KOPT-K1 (cell line): Measurements from ENCODE around the gene AK4.
"Not testable (repeated sequence)": the region's sequence is repeated elsewhere in the genome, so short reads cannot be mapped to it uniquely, and the experiment has no call there.

Source experiments
- H3K27ac ChIP-seq: fragments of 200-600 bp; sonication (generic); 2 replicates; pipeline ENCODE4 v1.5.1; 2016; ENCODE audit warnings: antibody characterized with exemption, mild to moderate bottlenecking, low read depth, low read length; ENCODE audit not compliant: poor library complexity, severe bottlenecking
- H3K36me3 ChIP-seq: fragments of 200-600 bp; sonication (generic); 2 replicates; pipeline ENCODE4 v1.5.1; 2017; ENCODE audit warnings: antibody characterized with exemption, mild to moderate bottlenecking, low read length, moderate library complexity; ENCODE audit not compliant: insufficient read depth
- H3K9me3 ChIP-seq: fragments of 200-600 bp; sonication (generic); 2 replicates; pipeline ENCODE4 v1.5.1; 2017; ENCODE audit warnings: antibody characterized with exemption, low read length, mild to moderate bottlenecking; ENCODE audit not compliant: insufficient read depth, poor library complexity, severe bottlenecking

The AK4 gene

GRCh38 chr1:65146908-65147423, 1.0 kb upstream of the AK4 start:
- H3K27ac ChIP-seq: no peak overlapping the region
- H3K36me3 ChIP-seq: no peaks in the 10 kb centered on the region
- H3K9me3 ChIP-seq: no peaks in the 10 kb centered on the region

DNA sequence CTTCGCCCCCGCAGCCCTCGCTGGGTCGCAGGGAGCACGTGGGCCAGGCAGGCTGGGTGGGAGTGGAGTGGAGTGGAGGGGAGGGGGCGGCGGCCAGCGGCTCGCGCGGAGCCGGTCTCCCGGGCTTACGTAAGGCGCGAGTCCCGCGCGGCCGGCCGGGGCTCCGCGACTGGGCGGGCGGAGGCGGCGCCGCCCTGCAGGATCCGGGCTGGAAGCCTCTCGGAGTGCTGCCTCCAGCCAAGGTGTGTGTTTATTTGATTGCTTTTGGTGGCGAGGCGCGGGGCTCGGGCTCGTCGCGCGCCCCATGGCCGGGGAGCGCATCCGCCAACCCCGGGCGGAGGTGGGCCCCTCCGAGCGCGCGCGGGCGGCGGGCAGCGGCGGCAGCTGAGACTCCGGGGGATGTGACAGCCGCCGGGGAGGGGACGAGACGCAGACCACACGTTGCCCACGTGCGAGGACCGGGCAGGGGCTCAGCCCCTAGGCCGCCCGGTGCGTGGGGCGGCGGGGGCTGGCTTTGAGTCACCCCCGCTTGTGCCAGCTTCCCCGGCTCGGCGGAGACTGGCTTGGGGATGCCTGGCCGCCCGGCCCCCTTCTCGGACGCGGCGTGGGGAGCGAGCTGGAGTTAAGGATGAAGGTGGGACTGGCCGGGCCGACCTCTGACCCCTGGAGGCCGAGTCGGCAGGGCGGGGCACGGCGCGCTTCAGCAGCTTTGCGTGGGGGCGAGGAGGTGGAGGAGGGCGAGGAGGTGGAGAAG, 402 bp upstream of the AK4 start:
- Histone ChIP-seq H3K9me3 (no peaks in the 10 kb centered on the region), H3K27ac (no peak overlapping the region)

GRCh38 chr1:65148548-65149350, 746 bp downstream of the AK4 start:
- H3K36me3 ChIP-seq: no peaks in the 10 kb centered on the region
- peak overlapping the region; percentile 5 for H3K27ac ChIP-seq
- H3K9me3 ChIP-seq: no peaks in the 10 kb centered on the region

More for the DNA sequence above, 402 bp upstream of the AK4 start:
- no peaks in the 10 kb centered on the region for H3K36me3 ChIP-seq

GRCh38 chr1:65149351-65150107, 1.5 kb downstream of the AK4 start:
- Histone ChIP-seq H3K36me3 (no peaks in the 10 kb centered on the region), H3K9me3 (no peaks in the 10 kb centered on the region), H3K27ac (no peak overlapping the region)

DNA sequence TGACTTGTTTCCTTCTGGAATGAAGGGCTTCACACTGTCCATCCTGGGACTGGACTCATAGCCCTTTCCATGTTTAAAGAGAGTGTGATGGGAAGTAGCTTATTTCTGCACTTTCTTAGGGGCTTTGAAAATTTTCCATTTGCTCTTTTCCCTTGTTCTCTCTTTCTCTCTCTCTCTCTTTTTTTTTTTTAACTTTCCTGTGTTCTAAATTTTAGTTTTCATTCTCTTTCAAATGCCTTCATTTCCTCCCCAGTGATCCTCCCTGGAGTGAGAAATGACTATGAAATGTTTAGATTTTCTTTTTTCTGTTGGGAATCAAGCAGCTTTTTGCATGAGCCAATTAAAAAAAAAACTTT, 2.1 kb downstream of the AK4 start:
- H3K27ac ChIP-seq: no peak overlapping the region
- no peaks in the 10 kb centered on the region for H3K9me3 ChIP-seq
- H3K36me3 ChIP-seq: no peaks in the 10 kb centered on the region

DNA sequence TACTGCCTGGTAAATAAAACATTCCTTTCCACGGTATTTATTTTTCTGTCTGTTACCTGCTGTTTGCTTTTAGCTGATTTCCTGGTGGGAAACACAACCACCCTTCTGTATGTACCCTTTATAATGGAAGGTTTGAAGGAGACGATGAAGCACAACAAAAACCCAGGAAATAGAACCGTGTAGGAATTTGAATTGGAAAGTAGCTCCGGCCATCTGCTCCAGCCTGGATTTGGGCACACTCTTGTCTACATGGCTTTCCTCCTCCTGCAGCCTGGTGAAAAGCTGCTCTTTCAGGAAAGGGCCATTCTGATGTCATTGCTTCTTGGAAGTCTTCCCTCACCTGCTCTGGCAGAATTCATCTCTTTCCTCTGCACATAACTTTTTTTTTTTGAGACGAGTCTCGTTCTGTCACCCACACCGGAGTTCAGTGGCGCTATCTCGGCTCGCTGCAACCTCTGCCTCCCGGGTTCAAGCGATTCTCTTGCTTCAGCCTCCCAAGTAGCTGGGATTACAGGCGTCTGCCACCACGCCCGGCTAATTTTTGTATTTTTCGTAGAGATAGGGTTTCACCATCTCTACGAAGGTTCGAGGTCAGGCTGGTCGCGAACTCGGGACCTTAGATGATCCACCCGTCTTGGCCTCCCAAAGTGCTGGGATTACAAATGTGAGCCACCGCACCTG, 2.7 kb downstream of the AK4 start:
- no peaks in the 10 kb centered on the region for H3K36me3 ChIP-seq
- no peak overlapping the region for H3K27ac ChIP-seq
- H3K9me3 ChIP-seq: no peaks in the 10 kb centered on the region

- H3K9me3 ChIP-seq: no peaks in the 10 kb centered on the region
- no peaks in the 10 kb centered on the region for H3K36me3 ChIP-seq
- no peak overlapping the region for H3K27ac ChIP-seq
Observed at GRCh38 chr1:65151641-65152040, 3.6 kb downstream of the AK4 start.

DNA sequence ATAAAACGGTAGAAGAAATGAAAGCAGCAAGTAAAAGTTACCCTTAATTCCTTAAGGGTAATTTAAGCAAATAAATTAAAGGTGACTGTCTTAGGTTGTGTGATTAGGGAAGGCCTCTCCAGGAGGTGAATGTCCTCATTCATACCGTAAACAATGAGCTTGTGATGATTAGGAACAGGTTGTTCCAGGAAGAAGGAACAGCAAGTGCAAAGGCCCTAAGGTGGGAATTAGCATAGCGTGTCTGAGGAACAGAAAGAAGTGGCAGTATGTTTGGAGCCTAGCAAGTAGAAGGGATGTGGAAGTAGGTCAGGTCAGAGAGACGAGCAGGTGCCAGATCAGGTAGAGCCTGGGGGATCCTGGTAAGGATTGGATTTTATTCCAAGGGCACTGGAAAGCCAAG, 5.6 kb downstream of the AK4 start:
- no peak overlapping the region for H3K27ac ChIP-seq
- no peaks in the 10 kb centered on the region for H3K9me3 ChIP-seq
- no peaks in the 10 kb centered on the region for H3K36me3 ChIP-seq

DNA sequence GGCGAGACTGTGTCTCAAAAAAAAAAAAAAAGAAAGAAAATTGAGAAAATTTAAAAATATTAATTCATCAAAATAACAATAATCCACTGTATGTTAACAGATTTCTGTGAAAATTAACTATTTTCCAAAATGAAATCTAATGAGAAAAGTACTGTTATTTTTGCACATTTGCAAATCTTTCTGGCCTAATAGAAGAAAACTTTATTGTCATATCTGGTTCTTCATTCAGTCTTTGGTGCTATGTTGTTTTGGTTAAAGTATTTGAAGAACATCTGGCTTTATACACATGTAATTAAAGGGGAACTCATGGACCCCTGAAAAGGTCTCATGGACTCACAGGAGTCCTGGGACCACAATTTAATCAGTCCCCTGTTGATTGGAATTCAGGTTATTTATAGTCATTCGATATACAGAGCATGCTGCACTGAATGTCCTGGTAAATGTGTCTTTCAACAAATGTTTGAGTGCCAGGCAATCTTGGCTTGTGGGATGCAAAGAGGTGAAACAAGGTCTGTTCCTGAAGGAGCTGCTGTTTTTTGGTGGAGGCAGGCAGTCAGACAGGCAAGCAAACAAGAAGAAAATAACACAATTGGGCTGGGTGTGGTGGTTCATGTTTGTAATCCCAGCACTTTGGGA, 9.0 kb downstream of the AK4 start:
- no peak overlapping the region for H3K27ac ChIP-seq
- no peaks in the 10 kb centered on the region for H3K36me3 ChIP-seq
- H3K9me3 ChIP-seq: no peaks in the 10 kb centered on the region

- Histone ChIP-seq H3K36me3 (no peaks in the 10 kb centered on the region), H3K27ac (no peak overlapping the region), H3K9me3 (no peaks in the 10 kb centered on the region)
Observed at GRCh38 chr1:65157546-65157941, 9.5 kb downstream of the AK4 start.

DNA sequence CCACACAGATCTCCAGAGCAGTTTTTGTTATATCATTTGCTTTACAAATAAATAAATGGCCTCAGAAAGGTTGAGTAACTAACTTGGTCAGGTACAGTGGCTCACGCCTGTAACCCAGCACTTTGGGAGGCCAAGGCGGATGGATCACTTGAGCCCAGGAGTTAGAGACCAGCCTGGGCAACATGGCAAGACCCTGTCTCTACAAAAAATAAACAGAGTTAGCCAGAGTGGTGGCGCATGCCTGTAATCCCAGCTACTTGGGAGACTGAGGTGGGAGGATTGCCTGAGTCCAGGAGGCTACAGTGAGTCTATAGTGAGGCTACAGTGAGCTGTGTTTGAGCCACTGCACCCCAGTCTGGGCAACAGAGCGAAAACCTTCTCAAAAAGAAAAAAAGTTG, 11.3 kb downstream of the AK4 start:
- not testable (repeated sequence) for H3K27ac ChIP-seq, H3K9me3 ChIP-seq, H3K36me3 ChIP-seq

DNA sequence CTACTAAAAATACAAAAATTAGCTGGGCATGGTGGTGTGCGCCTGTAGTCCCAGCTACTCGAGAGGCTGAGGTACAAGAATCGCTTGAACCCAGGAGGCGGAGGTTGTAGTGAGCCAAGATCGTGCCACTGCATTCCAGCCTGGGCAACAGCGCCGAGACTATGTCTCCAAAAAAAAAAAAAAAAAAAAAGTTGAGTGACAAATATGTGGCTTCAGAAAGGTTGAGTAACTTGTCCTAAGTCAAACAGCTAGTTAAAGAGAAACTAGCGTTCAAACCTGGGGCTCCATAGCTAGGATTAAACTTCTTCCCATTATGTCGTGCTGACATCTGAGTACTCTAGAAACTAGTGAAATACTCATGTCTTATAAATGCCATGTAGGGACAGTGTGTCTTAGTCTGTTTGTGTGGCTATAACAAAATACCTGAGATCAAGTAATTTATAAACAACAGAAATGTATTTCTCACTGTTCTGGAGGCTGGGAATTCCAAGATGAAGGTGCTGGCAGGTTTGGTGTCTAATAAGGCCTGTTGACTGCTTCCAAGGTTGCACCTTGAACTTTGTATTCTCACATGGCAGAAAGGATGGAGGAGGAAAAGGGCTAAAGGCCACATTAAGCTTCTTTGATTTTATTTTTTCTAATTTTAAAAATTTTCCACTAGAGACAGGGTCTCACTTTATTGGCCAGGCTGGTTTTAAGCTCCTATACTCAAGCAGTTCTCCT, 12.0 kb downstream of the AK4 start:
- Histone ChIP-seq H3K9me3 (no peaks in the 10 kb centered on the region), H3K27ac (no peak overlapping the region), H3K36me3 (no peaks in the 10 kb centered on the region)

DNA sequence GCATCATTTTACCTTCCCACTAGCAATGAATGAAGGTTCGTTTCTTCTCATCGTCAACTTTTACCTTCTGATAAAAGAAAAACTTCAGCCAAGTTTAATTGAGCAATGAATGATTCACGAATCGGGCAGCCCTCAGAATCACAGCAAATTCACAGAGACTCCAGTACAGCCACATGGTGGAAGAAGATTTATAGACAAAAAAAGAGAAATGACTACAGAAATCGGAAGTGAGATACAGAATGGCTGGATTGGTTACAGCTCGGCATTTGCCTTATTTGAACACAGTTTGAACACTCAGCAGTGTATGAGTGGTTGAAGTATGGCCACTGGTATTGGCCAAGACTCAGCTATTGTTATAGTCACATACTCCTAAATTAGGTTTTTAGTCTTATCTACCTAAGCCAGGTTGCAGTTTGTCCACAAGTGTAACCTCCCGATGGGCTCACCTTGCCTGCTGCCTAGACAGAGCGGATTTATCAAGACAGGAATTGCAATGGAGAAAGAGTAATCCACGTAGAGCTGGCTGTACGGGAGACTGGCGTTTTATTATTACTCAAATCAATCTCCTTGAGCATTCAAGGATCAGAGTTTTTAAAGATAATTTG, 15.3 kb downstream of the AK4 start:
- Histone ChIP-seq H3K27ac (no peak overlapping the region), H3K36me3 (no peaks in the 10 kb centered on the region), H3K9me3 (no peaks in the 10 kb centered on the region)

GRCh38 chr1:65164101-65164500, 16.1 kb downstream of the AK4 start:
- H3K27ac ChIP-seq, H3K9me3 ChIP-seq, H3K36me3 ChIP-seq: not testable (repeated sequence)
